Upper lobe of right lung (tissue), 1 donor: ENCODE measurements around the gene RDH12. TPM values are rescaled to one million over a fixed set of nuclear protein-coding genes. Genes with fewer than 3 reads are reported as not detected.
A peak's percentile ranks its signal among the peaks of the same experiment; 100 is the strongest.

Experiments used
- ATAC-seq: fragments of 200-7000 bp; cut with Tn5 transposase; one replicate; pipeline ENCODE4 v1.9.1; 2020; ENCODE audit warnings: mild to moderate bottlenecking, moderate library complexity
- DNase-seq: peaks from one replicate; pipeline ENCODE4 v3.0.0-alpha.2; 2020
- H3K27ac ChIP-seq: fragments of 200-600 bp; one replicate; pipeline ENCODE4 v1.8.0; 2022
- H3K27me3 ChIP-seq: fragments of 200-600 bp; one replicate; pipeline ENCODE4 v1.8.0; 2022; ENCODE audit warnings: mild to moderate bottlenecking
- H3K36me3 ChIP-seq: fragments of 200-600 bp; one replicate; pipeline ENCODE4 v1.8.0; 2022
- H3K4me1 ChIP-seq: fragments of 200-600 bp; one replicate; pipeline ENCODE4 v1.8.0; 2022
- H3K4me3 ChIP-seq: fragments of 200-600 bp; one replicate; pipeline ENCODE4 v1.8.0; 2022; ENCODE audit warnings: mild to moderate bottlenecking
- H3K9me3 ChIP-seq: fragments of 200-600 bp; one replicate; pipeline ENCODE4 v1.8.0; 2022
- CTCF ChIP-seq: fragments of 200-600 bp; IDR thresholded peaks from one replicate; pipeline ENCODE4 v1.8.0; 2022; ENCODE audit warnings: antibody characterized with exemption
- intact Hi-C: fragments of 100-400 bp; cut with DNase I; formaldehyde crosslinking; loops from one replicate; pipeline ENCODE4 v1.11.0; 2022
- total RNA-seq: library from RNA; stranded (reverse); fragmentation: NEBNext Ultra II Directional; extraction: Animal tissue kit (Norgen Biotek cat#: 25700); gene quantifications from one replicate; pipeline ENCODE4 v1.2.1, GENCODE V29; 2021
- donor health status: DM: no; HTN: yes; CAD: no; lungs with severe emphysema.

RDH12 gene
- total RNA-seq, 1 donor from 2014 or later: 0.20 TPM

DNA sequence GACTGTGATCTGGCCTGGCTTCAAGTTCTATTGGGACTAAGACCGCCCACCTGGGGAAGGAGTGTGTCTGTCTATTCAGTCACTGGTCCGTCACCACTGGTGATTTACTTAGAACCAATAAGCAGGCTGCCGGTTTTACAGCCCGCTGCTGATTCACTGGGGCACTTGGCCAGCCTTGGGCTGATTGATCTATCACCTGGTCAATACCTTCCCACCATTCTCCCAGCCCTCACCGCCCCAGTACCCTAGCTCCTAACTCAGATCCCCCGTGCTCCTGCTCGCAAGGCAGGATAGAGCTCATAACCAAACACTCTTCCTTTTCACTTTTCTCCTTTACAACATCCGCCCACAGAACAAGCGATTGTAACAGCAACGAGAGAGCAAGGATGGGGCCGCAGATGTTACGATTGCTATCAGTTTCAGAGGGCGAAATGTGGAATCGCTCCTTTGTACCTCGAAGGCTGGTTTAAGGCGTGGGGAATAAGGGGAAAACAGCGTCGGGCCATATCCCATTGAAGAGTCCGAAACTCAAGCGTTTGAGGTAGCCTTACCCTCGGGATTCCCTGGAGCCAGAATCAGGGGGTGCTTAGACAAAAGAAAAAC lies 6.8 kb upstream of the RDH12 start:
- H3K36me3 ChIP-seq: peaks cover 30% of the 10 kb centered on the region
- ATAC-seq: peak; percentile 87
- peak; percentile 79 for DNase-seq

GRCh38 chr14:67695394-67695949 lies 6.2 kb upstream of the RDH12 start, which contains the start of gene RDH11:
Gene RDH11, minus strand, starts transcription at chr14:67695764. Its CDS starts 61 bp downstream, at chr14:67695703.
- H3K9me3 ChIP-seq: no peaks in the 10 kb centered on the region
- intact Hi-C loops: no loop called here
- H3K4me3 ChIP-seq: peak within 1 kb of the TSS; percentile 80
- H3K27me3 ChIP-seq: no peaks in the 10 kb centered on the region
- DNase-seq (peak; percentile 90), ATAC-seq (peak; percentile 98)
- H3K27ac ChIP-seq: peak within 1 kb of the TSS; percentile 75
- no peak for TF ChIP-seq CTCF
- peaks cover 24% of the 10 kb centered on the region for H3K36me3 ChIP-seq
- H3K4me1 ChIP-seq: no peaks in the 10 kb centered on the region

More for the DNA sequence above, 6.8 kb upstream of the RDH12 start:
- Histone ChIP-seq H3K9me3 (no peaks in the 10 kb centered on the region), H3K4me1 (no peaks in the 10 kb centered on the region), H3K27me3 (no peaks in the 10 kb centered on the region), H3K27ac (peak overlapping the region; percentile 75), H3K4me3 (peak overlapping the region; percentile 80)
- intact Hi-C loops: no loop called here
- no peak for TF ChIP-seq CTCF

DNA sequence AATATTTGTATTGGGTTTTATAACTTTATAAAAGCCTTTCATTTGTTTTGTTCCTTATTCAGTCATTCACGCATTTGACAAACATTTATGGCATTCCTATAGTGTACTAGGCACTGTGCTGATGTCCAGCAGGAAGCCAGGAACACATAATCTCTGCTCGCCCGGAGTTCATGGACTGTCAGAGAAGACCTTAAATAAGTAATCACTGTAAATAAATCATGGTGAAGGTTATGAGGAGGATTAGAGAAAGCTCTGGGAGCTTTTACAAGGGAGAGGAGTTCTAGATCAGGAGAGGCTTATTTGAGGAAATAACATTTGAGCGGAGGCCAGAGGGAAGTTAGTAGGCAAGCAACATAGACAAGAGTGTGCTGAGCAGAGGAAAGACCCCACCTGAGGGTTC lies 4.7 kb upstream of the RDH12 start:
- ATAC-seq (no peak), DNase-seq (no peak)
- Histone ChIP-seq H3K9me3 (no peaks in the 10 kb centered on the region), H3K27me3 (no peaks in the 10 kb centered on the region), H3K4me1 (no peaks in the 10 kb centered on the region), H3K4me3 (no peak overlapping the region), H3K36me3 (peaks cover 8% of the 10 kb centered on the region), H3K27ac (no peak overlapping the region)
- no peak for TF ChIP-seq CTCF
- intact Hi-C loops: no loop called here

DNA sequence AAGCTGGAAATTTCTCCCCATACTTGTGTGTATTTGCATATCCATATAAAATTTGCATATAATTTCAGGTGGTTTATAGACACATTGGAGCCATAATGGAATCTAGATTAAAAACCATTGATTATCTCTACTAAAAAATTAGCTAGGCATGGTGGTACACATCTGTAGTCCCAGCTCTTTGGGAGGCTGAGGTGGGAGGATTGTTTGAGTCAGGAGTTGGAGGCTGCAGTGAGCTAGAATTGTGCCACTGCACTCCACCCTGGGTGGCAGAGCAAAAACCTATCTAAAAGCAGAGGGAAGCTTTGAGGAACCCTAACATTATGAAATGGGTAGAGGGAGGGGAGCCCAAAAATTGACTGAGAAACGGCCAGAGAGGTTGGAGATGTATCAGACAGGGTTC lies 3.5 kb upstream of the RDH12 start:
- intact Hi-C loops: no loop called here

GRCh38 chr14:67703997-67704396 lies 2.3 kb downstream of the RDH12 start:
- DNase-seq (no peak), ATAC-seq (peak; percentile 50)
- intact Hi-C loops: no loop called here
- Histone ChIP-seq H3K4me1 (no peaks in the 10 kb centered on the region), H3K4me3 (no peak overlapping the region), H3K9me3 (no peaks in the 10 kb centered on the region), H3K36me3 (no peaks in the 10 kb centered on the region), H3K27ac (no peak overlapping the region), H3K27me3 (no peaks in the 10 kb centered on the region)
- no peak for TF ChIP-seq CTCF

More for the DNA sequence above, 3.5 kb upstream of the RDH12 start:
- H3K36me3 ChIP-seq: no peaks in the 10 kb centered on the region
- H3K4me1 ChIP-seq: no peaks in the 10 kb centered on the region
- H3K4me3 ChIP-seq: no peak overlapping the region
- DNase-seq (no peak), ATAC-seq (no peak)
- no peaks in the 10 kb centered on the region for H3K27me3 ChIP-seq
- TF ChIP-seq CTCF: no peak
- no peak overlapping the region for H3K27ac ChIP-seq
- H3K9me3 ChIP-seq: no peaks in the 10 kb centered on the region
